ENCODE data around the gene PTPRD.

PTPRD gene

DNA sequence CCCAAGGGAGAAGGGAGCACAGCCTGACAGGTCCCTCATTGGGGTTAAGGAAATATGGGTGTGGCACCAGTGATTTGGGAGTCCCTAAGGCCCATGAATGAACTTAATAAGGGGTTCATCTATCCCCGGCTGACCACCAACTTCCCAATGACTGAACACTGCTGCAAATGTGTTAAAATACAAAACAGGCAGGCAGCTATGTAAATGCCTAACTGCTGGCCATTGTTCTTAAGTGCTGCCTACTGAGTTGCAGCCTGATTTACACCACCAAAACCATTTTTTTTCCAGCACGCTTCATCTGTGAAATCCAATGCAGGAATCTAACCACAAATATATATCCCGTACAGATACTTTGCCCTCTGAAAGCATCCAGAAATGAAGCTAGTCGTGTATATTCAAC, 478.5 kb downstream of the PTPRD start:
- H3K4me3 ChIP-seq (ENCODE audit: low read depth, low read length) = no peak overlapping the region
- no peak for DNase-seq (ENCODE audit: low read depth)
- in situ Hi-C loops (cut with HindIII; ENCODE audit: low sequenced_read_pairs) = no loop called here
- TF ChIP-seq, protein P1, sequence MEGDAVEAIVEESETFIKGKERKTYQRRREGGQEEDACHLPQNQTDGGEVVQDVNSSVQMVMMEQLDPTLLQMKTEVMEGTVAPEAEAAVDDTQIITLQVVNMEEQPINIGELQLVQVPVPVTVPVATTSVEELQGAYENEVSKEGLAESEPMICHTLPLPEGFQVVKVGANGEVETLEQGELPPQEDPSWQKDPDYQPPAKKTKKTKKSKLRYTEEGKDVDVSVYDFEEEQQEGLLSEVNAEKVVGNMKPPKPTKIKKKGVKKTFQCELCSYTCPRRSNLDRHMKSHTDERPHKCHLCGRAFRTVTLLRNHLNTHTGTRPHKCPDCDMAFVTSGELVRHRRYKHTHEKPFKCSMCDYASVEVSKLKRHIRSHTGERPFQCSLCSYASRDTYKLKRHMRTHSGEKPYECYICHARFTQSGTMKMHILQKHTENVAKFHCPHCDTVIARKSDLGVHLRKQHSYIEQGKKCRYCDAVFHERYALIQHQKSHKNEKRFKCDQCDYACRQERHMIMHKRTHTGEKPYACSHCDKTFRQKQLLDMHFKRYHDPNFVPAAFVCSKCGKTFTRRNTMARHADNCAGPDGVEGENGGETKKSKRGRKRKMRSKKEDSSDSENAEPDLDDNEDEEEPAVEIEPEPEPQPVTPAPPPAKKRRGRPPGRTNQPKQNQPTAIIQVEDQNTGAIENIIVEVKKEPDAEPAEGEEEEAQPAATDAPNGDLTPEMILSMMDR (IDR thresholded peaks at IDR 0.05; ENCODE audit: low read depth, low read length, missing control alignments) = no peak

DNA sequence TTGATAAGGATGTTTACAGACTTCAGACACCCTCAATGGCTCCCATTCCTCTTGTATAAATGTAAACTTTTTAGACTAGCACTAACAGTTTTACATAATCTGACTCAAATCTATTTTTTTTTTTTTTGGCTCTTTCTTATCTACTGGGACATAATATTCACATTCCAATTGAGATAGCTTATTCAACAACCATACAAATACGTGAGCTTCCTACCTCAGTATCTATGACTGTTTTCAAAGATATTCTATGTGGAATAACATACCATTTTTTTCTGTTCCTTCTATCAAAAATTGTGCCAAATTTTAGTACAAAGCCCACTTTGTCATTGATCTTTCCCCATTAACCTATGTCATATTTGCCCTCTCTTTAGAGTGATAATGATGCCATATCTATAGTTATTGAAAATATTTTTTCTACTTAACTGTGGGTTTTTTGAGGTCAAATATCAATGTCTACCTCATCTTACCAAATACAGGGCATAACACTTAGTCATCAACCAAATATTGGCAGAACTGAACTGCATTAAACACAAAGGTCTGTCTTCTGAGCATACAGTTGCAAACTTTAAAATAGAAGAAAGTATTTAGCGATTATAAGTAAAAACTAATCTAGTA, 482.6 kb downstream of the PTPRD start:
- in situ Hi-C loops (cut with HindIII; ENCODE audit: low sequenced_read_pairs) = no loop called here
- TF ChIP-seq, protein P1 (IDR thresholded peaks at IDR 0.05; ENCODE audit: low read depth, low read length, missing control alignments) = no peak
- H3K4me3 ChIP-seq (ENCODE audit: low read depth, low read length) = no peak overlapping the region
- peak; percentile 22 for DNase-seq (ENCODE audit: low read depth)

DNA sequence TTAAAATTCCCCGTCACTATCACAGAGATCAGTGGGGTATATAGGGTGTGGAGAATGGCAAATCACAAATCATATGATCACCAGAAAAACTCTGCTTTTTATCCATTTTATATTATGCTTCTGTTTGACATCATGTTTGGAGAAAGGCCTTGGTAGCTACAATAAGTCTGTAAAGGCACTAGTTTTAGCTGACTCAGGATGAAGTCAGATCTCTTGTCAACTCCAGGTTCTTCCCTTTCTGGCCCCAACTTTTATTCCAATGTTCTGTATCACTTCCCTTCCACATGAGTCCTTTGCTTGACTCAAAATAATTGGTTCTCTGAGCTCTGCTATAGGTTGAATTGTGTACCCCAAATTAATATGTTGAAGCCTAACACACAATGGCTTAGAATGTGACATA, 484.9 kb downstream of the PTPRD start:
- in situ Hi-C loops (cut with HindIII; ENCODE audit: low sequenced_read_pairs) = no loop called here
- TF ChIP-seq, protein P1 (IDR thresholded peaks at IDR 0.05; ENCODE audit: low read depth, low read length, missing control alignments) = no peak
- H3K4me3 ChIP-seq (ENCODE audit: low read depth, low read length) = no peak overlapping the region
- DNase-seq (ENCODE audit: low read depth) = no peak

DNA sequence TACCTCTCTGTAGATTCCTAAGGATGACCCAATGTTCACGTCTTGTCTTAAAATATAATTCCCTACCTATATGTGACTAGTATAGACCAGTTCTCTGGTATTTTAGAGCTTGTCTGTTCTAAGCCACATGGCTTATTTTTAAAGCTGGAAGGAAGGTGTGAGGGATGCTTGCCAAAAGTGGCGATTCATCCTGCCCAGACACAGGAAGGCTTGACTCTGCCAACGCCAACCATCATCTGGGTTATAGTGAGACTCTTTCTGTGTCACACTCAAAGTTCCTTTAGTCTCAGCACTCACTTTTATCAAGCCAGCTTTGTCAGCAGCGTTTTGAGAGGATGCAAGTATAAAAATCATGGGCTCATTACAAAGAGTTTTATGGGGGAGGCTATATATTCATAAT, 500.0 kb downstream of the PTPRD start:
- TF ChIP-seq, protein P1 (IDR thresholded peaks at IDR 0.05; ENCODE audit: low read depth, low read length, missing control alignments) = no peak
- no peak overlapping the region for H3K4me3 ChIP-seq (ENCODE audit: low read depth, low read length)
- in situ Hi-C loops (cut with HindIII; ENCODE audit: low sequenced_read_pairs) = no loop called here
- DNase-seq (ENCODE audit: low read depth) = no peak

DNA sequence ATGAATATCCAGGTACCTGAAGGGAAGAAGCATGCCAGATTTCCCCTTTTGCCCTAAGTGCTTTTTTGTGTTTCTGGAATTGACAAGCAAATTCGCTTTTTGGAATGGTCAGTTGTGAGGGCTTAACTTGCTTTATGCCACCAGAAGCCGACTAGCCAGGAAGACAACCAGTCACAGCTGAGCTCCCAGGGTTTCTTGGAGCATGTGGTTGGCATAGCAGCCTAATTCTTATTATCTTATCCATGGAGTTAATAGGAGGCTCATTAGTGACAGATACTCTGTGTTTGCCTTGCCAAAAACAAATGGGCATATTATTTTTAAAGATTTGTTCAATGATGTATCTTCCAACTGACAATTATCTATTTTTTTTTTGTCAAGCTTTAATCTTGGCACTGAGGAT, 500.7 kb downstream of the PTPRD start:
- in situ Hi-C loops (cut with HindIII; ENCODE audit: low sequenced_read_pairs) = no loop called here
- DNase-seq (ENCODE audit: low read depth) = no peak
- H3K4me3 ChIP-seq (ENCODE audit: low read depth, low read length) = no peak overlapping the region
- TF ChIP-seq, protein P1 (IDR thresholded peaks at IDR 0.05; ENCODE audit: low read depth, low read length, missing control alignments) = no peak

DNA sequence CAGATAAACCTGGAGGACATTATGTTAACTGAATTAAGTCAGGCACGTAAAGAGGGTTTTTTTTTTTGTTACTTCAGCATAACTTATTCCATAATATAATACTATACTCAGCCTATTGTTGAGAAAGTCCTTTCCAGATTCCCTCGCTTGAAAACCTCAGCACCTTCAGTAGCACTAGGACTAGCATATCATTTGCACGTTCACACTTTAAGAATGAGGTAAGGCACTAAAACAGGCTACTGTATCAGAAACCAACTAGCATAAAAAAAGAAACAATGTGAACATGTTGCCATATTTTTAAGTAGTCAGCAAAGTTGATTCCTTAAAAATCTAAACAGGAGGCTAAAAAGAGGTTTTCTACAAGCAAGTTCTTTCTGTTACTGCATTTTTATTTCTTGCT, 504.0 kb downstream of the PTPRD start:
- DNase-seq (ENCODE audit: low read depth) = no peak
- H3K4me3 ChIP-seq (ENCODE audit: low read depth, low read length) = no peak overlapping the region
- TF ChIP-seq, protein P1 (IDR thresholded peaks at IDR 0.05; ENCODE audit: low read depth, low read length, missing control alignments) = no peak
- in situ Hi-C loops (cut with HindIII; ENCODE audit: low sequenced_read_pairs) = no loop called here
